Activated CD8-positive, alpha-beta memory T cell treated with anti-CD3 and anti-CD28 coated beads, Interleukin-2, amount 50 U/mL, for 1 hour (primary cell): Measurements from ENCODE around the gene TES.
"Not testable (repeated sequence)": the region's sequence is repeated elsewhere in the genome, so short reads cannot be mapped to it uniquely, and the experiment has no call there.

Source experiments
- DNase-seq: peaks from one replicate; pipeline ENCODE4 v3.0.0-alpha.2; 2020; ENCODE audit errors: extremely low read depth

The TES gene

DNA sequence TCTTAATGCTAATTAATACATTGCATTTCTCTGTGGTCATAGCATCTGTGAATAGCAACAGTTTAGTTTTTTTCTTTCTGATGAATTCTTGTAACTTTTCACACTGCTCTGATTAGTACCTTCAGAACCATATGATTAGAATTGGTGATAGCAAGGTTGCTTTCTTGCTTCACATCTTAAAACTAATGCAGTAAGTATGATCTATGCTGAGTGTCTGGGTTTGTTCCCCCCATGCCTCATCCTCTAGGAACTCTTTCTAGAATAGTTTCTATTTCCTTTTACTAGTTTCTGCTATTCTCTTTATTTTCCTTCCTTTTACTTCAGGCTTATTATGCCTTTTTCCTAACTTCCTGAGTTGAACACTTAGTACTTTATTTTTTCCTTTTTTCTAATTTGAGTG lies 32.4 kb downstream of the TES start:
- DNase-seq, result no peak

DNA sequence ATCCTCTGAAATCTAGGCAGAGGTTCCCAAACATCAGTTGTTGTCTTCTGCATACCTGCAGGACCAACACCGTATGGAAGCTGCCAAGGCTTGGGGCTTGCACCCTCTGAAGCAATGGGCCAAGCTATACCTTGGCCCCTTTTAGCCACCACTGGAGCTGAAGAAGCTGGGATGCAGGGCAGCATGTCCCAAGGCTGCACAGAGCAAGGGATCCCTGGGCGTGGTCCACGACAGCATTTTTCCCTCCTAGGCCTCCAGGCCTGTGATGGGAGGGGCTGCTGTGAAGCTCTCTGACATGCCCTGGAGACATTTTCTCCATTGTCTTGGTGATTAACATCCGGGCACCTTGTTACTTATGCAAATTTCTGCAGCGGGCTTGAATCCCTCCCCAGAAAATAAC lies 34.5 kb downstream of the TES start:
- not testable (repeated sequence) for DNase-seq

DNA sequence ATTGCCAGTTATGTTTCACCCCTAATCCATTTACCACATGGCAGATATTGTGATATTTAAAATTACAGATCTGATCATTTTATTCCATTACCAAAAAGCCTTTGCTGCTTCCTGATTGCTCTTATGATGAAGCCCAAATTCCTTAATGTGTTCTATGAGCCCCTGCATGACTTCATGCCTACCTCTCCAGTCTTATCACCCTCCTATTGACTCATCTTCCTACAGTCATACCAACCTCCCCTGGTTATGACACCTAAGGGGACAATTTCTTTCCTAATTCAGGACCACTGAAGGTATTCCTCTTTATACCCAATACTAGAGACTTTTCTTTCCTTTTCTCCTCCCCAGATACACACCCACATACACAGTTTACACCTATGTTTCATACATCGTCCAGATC lies 36.0 kb downstream of the TES start:
- no peak for DNase-seq

DNA sequence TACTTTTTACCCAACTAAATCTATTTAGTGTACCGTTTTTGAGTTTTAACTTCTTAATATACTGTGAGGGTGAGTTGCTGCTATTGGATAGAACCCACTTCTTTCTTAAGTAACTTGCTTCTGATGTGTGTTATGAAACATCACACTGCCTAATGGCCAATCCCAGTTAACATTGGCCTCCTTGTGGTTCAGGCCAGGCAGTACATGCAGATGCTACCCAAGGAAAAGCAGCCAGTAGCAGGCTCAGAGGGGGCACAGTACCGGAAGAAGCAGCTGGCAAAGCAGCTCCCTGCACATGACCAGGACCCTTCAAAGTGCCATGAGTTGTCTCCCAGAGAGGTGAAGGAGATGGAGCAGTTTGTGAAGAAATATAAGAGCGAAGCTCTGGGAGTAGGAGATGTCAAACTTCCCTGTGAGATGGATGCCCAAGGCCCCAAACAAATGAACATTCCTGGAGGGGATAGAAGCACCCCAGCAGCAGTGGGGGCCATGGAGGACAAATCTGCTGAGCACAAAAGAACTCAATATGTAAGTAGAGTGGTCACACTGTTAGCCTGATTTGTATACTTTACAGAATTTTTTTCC lies 39.7 kb downstream of the TES start:
- DNase-seq, result no peak

DNA sequence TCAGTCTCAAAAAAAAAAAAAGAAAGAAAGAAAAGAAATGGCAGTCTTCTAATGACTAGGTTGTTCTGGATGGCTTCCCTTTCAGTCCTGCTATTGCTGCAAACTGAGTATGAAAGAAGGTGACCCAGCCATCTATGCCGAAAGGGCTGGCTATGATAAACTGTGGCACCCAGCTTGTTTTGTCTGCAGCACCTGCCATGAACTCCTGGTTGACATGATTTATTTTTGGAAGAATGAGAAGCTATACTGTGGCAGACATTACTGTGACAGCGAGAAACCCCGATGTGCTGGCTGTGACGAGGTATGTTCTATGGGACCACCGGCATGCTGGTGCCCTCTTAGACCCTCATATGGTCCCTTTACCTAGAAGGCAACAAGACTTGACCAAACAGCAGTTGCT lies 41.3 kb downstream of the TES start:
- DNase-seq, result no peak

DNA sequence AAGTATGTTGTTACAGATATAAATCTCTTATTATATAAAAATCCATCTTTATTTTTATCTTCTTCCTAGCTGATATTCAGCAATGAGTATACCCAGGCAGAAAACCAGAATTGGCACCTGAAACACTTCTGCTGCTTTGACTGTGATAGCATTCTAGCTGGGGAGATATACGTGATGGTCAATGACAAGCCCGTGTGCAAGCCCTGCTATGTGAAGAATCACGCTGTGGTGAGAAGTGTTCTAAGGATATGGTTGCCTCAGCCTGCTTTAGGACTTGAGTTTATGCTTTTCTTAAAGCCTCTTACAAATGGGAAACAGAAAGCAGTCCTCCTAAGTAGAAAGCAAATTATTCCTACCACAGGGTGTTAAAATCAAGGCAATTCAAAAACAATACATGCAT lies 41.9 kb downstream of the TES start:
- DNase-seq, result no peak

DNA sequence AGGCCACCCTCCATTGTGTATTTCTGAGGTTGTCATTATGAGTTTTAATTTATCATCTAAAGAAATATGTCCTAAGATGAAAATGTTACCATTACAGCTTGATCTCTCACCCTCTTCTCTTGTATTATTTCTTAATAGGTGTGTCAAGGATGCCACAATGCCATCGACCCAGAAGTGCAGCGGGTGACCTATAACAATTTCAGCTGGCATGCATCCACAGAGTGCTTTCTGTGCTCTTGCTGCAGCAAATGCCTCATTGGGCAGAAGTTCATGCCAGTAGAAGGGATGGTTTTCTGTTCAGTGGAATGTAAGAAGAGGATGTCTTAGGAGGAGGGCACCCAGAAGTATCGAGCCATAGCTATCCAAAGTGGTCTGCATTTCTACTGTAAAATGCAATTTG lies 46.8 kb downstream of the TES start:
- no peak for DNase-seq

DNA sequence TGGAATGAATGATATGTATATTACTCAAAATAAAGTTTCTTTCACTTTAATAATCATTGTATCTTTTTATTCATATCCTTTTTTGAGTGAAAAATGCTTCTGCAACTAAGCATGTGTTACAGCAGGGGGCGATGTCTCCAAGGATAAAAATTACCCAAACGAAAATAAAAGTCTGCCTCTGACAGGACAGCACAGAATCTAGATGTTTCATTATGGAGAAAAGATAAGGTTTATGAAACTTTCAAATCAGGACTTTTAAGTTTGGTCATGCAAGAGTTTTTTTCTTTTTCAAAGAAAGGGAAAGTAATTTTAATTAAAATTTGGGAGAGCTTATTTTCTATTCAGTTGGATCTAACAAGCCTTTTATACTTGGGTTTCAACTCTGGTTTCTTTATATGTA lies 48.4 kb downstream of the TES start:
- no peak for DNase-seq

DNA sequence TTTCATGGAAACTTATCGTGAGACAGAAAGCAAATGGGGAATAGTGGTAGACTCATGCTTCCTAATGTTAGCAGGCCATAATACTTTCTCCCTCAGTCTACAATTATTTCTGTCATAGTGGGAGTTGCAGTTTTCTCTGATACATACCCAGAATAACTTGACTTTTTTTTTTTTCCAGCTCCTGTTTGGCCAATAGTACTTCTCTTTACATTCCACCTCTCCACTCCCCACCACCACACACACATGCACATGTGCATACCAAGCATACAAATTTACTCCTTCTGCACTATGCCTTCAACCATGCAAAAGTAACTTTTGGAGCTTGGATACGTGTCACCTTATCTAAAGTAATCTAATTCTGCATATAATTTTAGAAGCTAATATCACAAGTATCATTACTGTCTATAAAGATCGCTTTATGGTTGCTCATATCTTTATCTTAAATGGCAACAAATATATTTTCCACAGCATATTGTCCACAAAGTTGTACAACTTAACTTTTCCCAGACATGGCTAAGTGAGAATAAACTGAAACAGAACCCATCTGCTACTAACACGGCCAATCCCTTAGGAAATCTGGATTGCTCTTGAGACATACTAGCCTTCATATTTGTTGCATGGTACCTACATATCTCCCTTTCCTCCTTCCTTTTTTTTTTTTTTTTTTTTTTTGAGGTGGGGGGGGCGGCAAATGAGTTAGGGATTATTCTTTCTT lies 49.0 kb downstream of the TES start:
- no peak for DNase-seq

DNA sequence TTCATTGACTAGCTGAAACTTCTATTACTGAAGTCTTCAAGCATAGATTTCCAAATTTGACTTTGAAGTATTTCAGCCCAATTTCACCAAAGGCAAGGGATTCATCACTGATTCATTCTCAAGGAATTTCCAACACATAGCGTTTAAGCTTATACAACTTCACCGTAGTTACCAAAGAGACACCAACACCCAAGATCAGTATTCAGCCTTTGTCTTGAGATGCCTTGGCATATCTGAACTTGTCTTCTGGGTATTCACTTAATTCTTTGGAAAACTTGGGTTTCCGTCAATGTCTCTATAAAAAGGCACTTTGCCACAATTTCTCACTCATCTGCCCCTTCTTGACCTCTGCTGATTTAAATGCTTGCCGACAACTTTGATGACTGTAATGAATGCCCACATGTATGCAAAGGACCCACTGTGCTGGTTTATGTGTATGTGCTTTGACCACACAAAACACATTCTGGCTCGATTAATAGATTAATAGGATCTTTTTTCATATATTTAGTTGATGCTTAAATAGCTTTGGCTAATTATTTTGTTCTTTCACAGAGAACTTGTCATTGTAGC lies 49.6 kb downstream of the TES start:
- DNase-seq, result no peak

DNA sequence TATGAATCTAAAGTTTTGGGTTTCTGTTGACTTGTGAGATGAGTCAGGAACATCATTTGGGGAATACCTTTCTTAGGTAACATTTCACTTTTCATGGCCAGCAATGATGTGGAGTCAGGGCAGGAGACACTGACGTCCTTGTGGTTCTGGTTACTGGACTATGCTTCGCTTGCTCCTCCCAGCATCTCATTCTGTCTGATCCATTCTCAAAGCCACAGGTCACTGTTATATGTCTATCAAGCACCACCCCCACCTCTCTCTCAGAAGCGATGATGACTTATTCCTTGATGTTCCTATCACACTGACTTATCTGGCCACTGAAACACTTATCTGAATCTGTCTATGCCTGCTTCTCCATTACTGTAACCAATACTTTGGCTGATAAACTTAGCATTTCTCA lies 51.6 kb downstream of the TES start:
- no peak for DNase-seq

DNA sequence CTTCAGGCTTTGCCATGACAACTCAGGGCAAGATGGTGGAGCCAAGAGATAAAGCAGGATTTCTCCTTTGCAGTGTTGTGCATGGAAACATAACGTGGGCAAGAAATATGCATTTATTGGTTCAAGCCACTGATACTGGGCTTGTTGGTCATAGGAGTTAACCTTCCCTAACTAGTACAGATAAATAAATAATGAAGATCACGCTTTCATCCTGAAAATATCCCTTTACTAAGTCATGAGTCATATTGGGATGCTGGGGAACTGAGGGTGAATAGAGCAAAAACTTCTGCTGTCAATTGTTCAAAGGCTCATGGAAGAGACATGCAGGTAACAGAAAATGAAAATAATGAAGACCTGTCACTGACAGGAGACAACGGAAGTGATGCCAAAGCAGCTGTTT lies 55.5 kb downstream of the TES start:
- DNase-seq, result no peak

DNA sequence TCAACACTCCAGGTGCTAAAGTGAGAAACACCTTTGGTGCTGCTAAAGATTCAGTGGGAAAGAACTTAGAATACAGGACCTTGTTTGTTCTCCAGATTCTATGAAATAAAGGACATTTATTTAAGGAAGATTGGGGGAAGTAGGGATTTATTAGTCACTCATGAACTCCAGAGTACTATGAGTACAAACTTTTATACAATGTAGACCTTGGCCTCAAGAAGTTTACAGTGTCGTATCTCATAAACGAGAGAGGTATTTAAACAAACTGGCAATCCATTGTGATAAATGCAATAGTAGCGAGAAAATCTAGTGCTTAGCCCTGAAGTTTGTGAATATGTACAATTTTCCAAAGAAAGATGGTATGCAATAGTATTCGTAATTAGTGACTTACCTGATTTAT lies 59.1 kb downstream of the TES start:
- DNase-seq, result no peak

DNA sequence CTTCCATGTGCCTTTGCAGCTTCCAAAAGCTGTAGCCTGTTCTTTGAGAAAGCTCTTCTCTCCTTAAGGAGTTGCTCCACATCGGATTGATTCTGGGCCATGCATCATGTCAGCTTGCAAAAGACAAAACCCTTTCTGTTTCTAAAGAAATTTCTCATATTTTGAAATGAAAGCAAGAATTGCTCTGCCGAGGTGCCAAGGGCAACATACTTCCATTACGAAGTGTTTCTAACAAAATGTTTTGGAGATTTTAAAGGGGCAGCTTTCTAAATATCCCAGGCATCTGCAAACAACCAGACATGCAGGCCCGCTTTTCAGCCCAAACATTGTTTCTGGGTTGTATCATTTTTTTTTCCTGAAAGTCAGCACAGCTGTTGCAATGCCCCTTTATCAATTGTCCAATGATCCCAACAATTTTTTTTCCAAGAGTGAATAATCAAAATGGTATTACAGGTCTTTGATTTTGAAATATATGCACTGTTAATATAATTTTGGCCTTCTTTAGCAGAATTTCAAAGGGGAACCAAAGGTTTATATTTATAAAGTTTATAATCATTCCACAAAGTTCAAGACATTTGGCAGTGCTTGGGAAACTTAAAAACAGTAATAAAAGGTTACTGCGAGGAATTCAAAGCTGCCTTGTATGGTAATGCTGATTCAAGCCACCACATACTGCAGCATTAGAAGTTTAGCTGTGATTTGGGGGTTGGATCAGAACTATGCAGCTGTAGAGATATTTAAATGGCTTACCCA lies 61.0 kb downstream of the TES start:
- no peak for DNase-seq

DNA sequence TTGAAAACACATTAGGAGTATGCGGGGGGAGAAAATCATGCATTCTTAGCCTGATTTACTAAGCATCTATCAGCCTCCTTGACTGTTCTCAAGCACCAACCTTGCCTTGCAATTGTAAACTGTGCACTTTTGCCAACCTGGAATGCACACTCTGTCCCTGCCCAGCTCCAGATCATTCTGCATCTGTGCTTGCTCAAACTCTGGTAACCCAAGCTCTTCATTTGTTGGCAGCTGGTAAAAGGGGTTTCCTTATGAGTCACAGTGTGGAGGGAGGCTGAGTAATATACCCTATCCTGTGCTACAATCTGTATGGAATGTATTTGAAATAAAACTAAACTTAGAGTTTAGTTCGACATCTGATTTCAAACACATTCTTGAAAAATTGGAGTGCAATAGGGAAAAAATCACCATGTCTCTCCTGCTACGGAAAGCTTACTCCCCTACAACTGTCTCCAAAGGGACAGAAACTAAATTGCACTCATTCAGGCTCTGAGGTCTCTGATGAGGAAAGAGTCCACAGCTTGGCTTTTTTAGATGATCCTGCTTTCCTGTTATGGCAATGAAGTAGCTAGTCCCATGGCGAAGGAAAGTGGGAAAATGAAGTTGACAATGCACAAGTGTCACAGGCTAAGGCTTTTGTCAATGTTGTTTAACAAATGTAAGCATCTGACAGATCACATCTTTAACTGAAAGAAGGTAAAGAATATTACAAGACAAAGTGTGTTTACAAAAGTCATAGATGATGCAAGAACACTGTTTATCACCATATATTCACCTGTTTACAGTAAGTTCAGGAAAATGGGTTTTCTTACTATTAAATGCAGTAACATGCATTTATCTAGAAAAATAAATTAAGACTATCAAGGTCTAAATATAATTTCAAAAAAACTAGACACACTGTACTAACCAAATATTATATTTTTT lies 61.9 kb downstream of the TES start:
- DNase-seq, result no peak

DNA sequence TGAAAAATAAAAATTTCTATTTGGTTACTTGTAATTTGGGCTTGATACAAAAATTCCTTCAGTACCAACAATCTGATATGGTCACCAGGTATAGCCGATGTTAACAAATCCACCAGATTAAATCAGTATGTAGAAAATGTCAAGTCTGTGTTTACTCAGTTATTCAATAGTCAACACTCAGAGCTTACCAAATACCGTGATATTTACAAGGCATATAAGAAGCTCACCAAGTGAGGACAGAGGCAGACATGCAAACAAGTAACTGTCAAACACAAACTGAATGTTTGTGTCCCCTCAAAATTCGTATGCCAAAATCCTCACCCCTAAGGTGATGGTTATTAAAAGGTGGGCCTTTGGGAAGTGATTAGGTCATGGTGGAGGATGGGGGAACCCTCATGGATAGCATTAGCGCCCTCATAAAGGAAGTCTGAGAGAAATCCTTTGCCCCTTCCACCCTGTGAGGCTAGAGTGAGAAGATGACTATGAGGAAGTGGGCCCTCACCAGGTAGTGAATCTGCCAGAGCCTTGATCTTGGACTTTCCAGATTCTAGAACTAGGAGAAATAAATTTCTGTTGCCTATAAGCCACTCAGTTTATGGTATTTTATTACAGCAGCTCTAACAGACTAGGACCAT lies 63.1 kb downstream of the TES start:
- DNase-seq, result no peak

DNA sequence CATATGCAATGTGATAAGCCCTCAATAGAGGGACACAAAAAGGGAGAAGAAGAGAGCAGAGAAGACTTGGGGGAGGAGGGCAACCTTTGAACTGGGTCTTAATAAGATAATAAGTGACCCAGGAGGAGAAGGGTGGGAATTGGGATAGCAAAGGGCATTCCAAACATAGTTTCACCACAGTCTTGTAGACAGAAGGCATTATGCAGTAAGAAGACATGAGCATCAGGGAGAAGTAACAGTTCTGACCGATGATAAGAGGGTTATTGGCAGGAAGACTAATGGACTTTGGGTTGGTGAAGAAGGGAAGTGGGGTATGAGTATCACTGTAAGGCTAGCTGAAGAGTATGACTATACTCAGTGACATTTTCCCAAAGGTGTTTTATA lies 63.6 kb downstream of the TES start:
- DNase-seq, result no peak

DNA sequence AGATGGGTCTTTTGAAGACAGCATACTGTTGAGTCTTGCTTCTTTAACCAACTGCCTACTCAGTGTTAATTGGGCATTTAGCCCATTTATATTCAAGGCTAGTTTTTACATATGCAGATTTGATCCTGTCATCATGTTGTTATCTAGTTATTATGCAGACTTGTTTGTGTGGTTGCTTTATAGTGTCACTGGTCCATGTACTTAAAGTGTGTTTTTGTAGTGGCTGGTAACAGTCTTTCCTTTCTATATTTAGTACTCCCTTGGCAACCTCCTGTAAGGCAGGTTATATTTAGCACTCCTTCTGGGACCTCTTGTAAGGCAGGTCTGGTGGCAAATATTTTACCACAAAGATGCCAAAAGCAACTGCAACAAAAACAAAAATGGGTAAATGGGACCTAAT lies 66.7 kb downstream of the TES start:
- DNase-seq, result no peak

DNA sequence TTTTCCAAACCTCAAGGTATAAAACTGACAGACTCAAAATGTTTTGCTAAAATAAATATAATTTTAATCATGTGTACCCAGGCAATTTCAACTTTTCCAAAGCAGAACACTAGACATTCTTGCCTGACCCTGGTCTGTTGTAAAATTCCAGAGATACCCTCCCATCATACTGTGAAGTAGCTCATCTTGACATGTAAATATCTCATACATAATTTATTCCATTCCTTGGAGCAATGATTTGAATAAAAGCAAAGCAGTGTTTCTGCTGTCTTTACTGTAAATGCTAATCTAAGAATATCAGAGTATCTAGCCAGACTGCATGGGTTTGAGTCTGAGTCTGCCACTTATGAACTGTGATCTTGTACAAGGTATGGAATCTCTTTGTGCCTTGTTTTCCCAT lies 68.9 kb downstream of the TES start:
- no peak for DNase-seq

DNA sequence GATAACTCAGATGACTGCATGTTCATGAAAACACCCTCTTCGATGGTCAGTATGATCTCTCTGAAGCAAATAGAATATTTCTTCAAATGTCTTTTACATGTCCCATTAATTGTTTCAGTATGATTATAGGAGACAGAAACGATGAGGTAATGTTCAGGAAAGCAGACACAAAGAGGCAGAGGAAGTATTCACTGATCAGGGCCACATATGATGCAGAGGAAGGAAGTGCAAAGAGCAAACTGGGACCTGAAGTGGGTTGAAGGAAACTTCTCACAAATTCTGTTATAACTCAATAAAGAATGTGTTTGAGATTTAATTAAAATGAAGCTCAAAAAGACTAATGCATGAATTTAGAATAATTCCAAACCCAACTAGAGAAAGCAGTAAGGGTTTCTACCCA lies 70.5 kb downstream of the TES start:
- DNase-seq, result no peak

DNA sequence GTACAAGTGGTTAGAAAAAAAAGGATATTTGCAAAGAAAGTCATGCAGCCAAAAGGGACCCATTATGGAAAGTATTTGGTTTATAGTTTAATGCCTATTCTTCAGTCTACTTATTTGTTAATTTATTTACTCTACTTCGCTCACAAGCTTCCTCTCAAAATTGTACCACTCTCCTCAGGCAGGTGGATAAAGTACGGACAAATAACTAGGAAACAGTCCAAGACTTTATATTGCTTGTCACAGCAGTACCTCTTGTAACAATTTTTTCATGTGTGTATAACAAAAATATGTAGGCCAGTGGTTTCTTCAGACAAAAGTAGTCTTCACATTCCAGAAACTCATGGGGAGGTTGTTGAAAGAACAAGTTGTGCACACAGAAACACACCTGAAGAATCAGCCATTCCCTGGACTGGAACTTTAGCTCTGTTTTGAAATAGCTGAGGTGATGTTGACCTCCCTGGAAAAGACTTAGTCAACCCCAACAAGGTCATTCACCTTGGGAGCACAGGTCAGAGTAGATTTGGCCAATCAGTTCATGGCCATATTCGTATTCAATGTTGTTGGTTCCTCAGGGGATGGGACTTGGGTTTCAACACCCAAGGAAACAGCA lies 73.4 kb downstream of the TES start:
- DNase-seq, result no peak
